ENCODE measurements around the gene INTS1. TPM values are rescaled to one million over a fixed set of nuclear protein-coding genes. Genes with fewer than 3 reads are reported as not detected.

INTS1 gene
- total and polyA plus RNA-seq, 2 experiments from 2014 or later = 30.0 to 57.3 TPM

- Histone ChIP-seq H3K4me2 (no peak overlapping the region), H3K9me2 (replicated peaks; ENCODE audit: insufficient read depth) (no peaks in the 10 kb centered on the region), H3K27ac (no peak overlapping the region), H3K4me1 (ENCODE audit: insufficient read depth) (peaks cover 11% of the 10 kb centered on the region), H3K9me3 (ENCODE audit: low read depth) (no peaks in the 10 kb centered on the region), H3K4me3 (no peak overlapping the region), H4K20me1 (ENCODE audit: insufficient read depth, poor library complexity, severe bottlenecking) (no peaks in the 10 kb centered on the region), H2AFZ (no peak overlapping the region), H3K27me3 (no peaks in the 10 kb centered on the region), H3K36me3 (replicated peaks; ENCODE audit: insufficient read depth, low read depth) (no peaks in the 10 kb centered on the region), H3K79me2 (peaks cover 11% of the 10 kb centered on the region)
- TF ChIP-seq CTCF (IDR thresholded peaks at IDR 0.05; ENCODE audit: poor library complexity) (no peak), EZH2phosphoT487 (IDR thresholded peaks at IDR 0.05; ENCODE audit: low read depth, severe bottlenecking, unreplicated experiment) (no peak), EZH2 (IDR thresholded peaks at IDR 0.05; ENCODE audit: borderline replicate concordance) (no peak)
- no peak for DNase-seq (ENCODE audit: low spot score)
- 94% methylated on average over 11 of the region's 11 CpGs for WGBS (ENCODE audit: low lambda C conversion rate, missing lambda C conversion rate)
Measured at GRCh38 chr7:1450987-1451386, 53.2 kb downstream of the INTS1 start.

DNA sequence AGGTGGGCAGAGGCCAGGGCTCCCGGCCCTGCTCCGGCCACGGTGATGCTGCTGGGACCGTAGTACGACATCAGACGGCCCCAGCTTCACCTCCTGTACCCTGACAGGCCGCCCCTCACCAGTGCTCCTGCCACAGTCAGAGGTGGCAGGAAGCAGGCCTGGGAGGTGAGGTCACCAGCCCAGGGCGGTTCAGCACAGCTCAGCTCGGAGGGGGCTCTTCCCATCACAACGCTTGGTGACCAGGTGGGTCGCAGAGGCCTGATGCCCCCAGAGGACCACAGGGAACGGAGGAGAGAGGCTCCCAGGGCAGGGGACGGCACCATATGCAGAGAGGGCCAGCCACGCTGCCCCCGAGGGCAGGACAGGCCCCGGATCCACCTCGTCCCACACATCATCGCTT, 53.8 kb downstream of the INTS1 start:
- Histone ChIP-seq H3K27me3 (no peaks in the 10 kb centered on the region), H4K20me1 (ENCODE audit: insufficient read depth, poor library complexity, severe bottlenecking) (no peaks in the 10 kb centered on the region), H3K9me2 (replicated peaks; ENCODE audit: insufficient read depth) (no peaks in the 10 kb centered on the region), H3K9me3 (ENCODE audit: low read depth) (no peaks in the 10 kb centered on the region), H3K36me3 (replicated peaks; ENCODE audit: insufficient read depth, low read depth) (no peaks in the 10 kb centered on the region), H2AFZ (no peak overlapping the region), H3K79me2 (peaks cover 6% of the 10 kb centered on the region), H3K4me3 (no peak overlapping the region), H3K4me1 (ENCODE audit: insufficient read depth) (peaks cover 5% of the 10 kb centered on the region), H3K4me2 (no peak overlapping the region), H3K27ac (no peak overlapping the region)
- TF ChIP-seq EZH2phosphoT487 (IDR thresholded peaks at IDR 0.05; ENCODE audit: low read depth, severe bottlenecking, unreplicated experiment) (no peak), EZH2 (IDR thresholded peaks at IDR 0.05; ENCODE audit: borderline replicate concordance) (no peak), CTCF (IDR thresholded peaks at IDR 0.05; ENCODE audit: poor library complexity) (no peak)
- no peak for DNase-seq (ENCODE audit: low spot score)
- WGBS (ENCODE audit: low lambda C conversion rate, missing lambda C conversion rate) = 92% methylated on average over 18 of the region's 18 CpGs

GRCh38 chr7:1449951-1450350, 54.2 kb downstream of the INTS1 start:
- no peak for TF ChIP-seq EZH2phosphoT487 (IDR thresholded peaks at IDR 0.05; ENCODE audit: low read depth, severe bottlenecking, unreplicated experiment)
- peaks cover 2% of the 10 kb centered on the region for H3K4me1 ChIP-seq (ENCODE audit: insufficient read depth)
- 89% methylated on average over 11 of the region's 11 CpGs for WGBS (ENCODE audit: low lambda C conversion rate, missing lambda C conversion rate)
- H3K9me2 ChIP-seq (replicated peaks; ENCODE audit: insufficient read depth) = no peaks in the 10 kb centered on the region
- no peaks in the 10 kb centered on the region for H4K20me1 ChIP-seq (ENCODE audit: insufficient read depth, poor library complexity, severe bottlenecking)
- H2AFZ ChIP-seq = no peak overlapping the region
- H3K4me3 ChIP-seq = no peak overlapping the region
- no peaks in the 10 kb centered on the region for H3K36me3 ChIP-seq (replicated peaks; ENCODE audit: insufficient read depth, low read depth)
- no peaks in the 10 kb centered on the region for H3K9me3 ChIP-seq (ENCODE audit: low read depth)
- no peak overlapping the region for H3K27ac ChIP-seq
- H3K79me2 ChIP-seq = peaks cover 5% of the 10 kb centered on the region
- H3K27me3 ChIP-seq = no peaks in the 10 kb centered on the region
- H3K4me2 ChIP-seq = no peak overlapping the region
- no peak for DNase-seq (ENCODE audit: low spot score)

DNA sequence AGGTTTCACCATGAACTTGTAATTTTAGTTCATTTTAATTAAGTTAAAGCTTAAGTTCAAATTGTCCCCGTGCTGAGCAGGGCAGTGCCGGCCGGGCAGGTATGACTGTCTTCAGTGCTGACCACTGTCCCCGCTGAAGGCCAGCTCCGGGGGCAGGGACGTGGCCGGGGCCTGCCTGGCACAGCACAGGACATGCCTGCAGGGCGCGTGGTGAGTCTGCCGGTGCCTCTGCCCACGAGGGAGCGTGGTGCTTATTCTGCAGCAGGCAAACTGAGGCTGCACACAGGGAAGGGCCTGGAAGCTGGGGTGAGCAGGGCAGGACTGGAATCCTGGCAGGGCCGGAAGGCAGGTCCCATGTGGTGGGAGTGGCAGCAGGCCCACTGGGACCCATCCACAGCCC, 54.7 kb downstream of the INTS1 start:
- Histone ChIP-seq H3K27ac (no peak overlapping the region), H3K79me2 (peaks cover 5% of the 10 kb centered on the region), H2AFZ (no peak overlapping the region), H3K4me1 (ENCODE audit: insufficient read depth) (no peaks in the 10 kb centered on the region), H3K36me3 (replicated peaks; ENCODE audit: insufficient read depth, low read depth) (no peaks in the 10 kb centered on the region), H3K4me2 (no peak overlapping the region), H4K20me1 (ENCODE audit: insufficient read depth, poor library complexity, severe bottlenecking) (no peaks in the 10 kb centered on the region), H3K27me3 (no peaks in the 10 kb centered on the region), H3K9me3 (ENCODE audit: low read depth) (no peaks in the 10 kb centered on the region), H3K9me2 (replicated peaks; ENCODE audit: insufficient read depth) (no peaks in the 10 kb centered on the region), H3K4me3 (no peak overlapping the region)
- no peak for DNase-seq (ENCODE audit: low spot score)
- TF ChIP-seq EZH2 (IDR thresholded peaks at IDR 0.05; ENCODE audit: borderline replicate concordance) = no peak
- TF ChIP-seq CTCF (IDR thresholded peaks at IDR 0.05; ENCODE audit: poor library complexity) = no peak
- TF ChIP-seq EZH2phosphoT487 (IDR thresholded peaks at IDR 0.05; ENCODE audit: low read depth, severe bottlenecking, unreplicated experiment) = no peak
- 91% methylated on average over 13 of the region's 13 CpGs for WGBS (ENCODE audit: low lambda C conversion rate, missing lambda C conversion rate)

All from hepatocyte (in vitro differentiated cells).